IPS-15b (cell line): ENCODE data around the gene SERHL2.
"Not testable (repeated sequence)": the region's sequence is repeated elsewhere in the genome, so short reads cannot be mapped to it uniquely, and the experiment has no call there.

Experiments used
- H3K27me3 ChIP-seq: one replicate; pipeline ENCODE4 v1.6.1; 2013; ENCODE audit warnings: low read length; ENCODE audit not compliant: control insufficient read depth, insufficient read depth
- H3K36me3 ChIP-seq: one replicate; pipeline ENCODE4 v1.6.1; 2013; ENCODE audit warnings: low read length; ENCODE audit not compliant: control insufficient read depth, insufficient read depth
- H3K4me1 ChIP-seq: one replicate; pipeline ENCODE4 v1.6.1; 2013; ENCODE audit warnings: mild to moderate bottlenecking, low read length; ENCODE audit not compliant: control insufficient read depth, insufficient read depth
- H3K4me3 ChIP-seq: one replicate; pipeline ENCODE4 v1.5.1; 2013; ENCODE audit warnings: low read depth, low read length
- H3K9ac ChIP-seq: one replicate; pipeline ENCODE4 v1.6.1; 2013; ENCODE audit warnings: low read depth, mild to moderate bottlenecking, low read length
- H3K9me3 ChIP-seq: one replicate; pipeline ENCODE4 v1.6.1; 2013; ENCODE audit warnings: mild to moderate bottlenecking, low read length; ENCODE audit not compliant: control insufficient read depth, insufficient read depth

SERHL2 gene

DNA sequence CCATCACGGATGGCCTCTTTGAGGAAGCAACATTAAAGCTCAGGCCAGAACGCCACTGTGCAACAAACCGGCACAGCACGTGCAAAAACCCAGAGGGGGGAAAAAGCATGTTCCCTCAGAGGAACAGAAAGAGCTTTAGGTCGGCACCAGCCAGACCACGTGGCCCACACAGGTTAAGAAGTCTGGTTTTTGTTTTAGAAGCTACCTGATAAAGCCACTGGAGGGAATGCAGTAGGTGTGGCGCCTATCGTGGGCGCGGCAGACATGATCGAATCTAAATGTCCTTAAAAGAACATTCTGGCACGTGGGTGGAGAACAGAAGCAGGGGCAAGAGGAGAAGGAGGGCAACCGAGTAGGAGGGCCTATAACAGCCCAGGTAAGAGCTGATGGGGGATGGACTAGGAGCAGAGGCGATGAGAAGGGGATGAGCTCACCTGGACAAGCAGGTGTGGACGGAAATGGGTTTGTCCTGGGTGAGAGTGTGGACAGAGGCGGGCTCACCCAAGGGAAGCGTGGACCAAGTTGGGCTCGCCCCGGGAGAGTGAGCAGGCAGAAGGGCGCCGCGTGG is 27.5 kb downstream of the SERHL2 start:
- H3K27me3 ChIP-seq, H3K4me1 ChIP-seq, H3K9me3 ChIP-seq: not testable (repeated sequence)
- Histone ChIP-seq H3K9ac (peak overlapping the region; percentile 70), H3K36me3 (peaks cover 40% of the 10 kb centered on the region), H3K4me3 (peak overlapping the region; percentile 63)

DNA sequence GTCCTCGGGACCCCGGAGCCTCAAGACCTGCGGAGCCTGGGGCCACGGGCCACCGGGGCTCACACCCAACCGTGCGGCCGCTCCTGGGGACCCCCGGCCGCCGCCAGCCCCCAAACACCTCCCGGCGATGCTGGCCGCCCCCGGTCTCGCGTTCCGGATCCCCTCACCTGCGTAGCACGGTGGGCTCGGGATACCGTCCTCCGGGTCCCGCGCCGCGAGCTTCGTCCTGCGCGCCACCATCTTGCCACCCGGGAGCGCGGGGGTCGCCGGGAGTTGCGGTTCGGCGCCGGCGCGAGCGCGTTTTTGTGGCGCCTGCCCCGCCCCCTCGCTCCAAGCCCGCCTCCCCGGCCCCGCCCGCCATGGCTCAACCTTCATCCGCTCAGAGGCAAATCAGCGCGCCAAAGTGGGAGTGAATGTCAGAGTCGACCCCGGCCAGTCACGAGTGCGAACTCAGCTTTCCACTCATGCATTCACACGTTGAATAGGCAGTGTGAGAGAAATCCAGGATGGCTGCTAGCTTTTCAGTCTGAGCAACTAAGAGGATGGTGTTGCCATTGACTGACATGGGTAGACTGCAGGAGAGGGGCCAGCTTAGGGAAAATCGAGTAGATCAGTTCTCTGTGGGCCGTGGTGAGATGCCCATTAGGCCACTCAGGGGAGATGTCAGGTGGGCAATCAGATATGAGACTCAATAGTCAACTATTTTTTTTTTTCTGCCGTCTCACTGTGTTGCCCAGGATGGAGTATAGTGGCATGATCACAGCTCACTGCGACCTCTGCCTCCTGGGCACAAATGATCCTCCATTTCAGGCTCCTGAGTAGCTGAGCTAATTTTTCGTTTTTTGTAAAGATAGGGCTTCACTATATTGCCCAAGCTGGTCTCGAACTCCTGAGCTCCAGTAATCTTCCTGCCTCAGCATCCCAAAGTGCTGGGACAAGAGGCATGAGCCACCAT is 28.3 kb downstream of the SERHL2 start:
- Histone ChIP-seq H3K27me3 (no peaks in the 10 kb centered on the region), H3K4me1 (no peaks in the 10 kb centered on the region), H3K4me3 (peak overlapping the region; percentile 63), H3K9me3 (no peaks in the 10 kb centered on the region), H3K9ac (peak overlapping the region; percentile 70), H3K36me3 (peaks cover 44% of the 10 kb centered on the region)

DNA sequence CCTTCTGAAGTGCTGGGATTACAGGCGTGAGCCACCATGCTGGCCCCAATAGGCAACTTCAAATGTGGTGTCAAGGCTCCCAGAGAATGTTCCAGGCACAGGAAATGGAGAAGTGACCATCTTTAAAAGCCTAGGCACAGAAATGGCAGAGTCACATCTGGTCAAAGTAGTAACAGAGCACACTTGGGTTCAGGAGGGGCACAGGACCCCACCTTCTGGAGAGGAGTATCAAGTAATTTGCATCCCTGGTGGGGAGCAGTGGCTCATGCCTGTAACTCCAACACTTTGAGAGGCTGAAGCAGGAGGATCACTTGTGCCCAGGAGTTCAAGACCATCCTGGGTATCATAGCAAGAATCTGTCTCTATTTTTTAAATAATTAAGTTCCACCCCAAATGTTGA is 29.2 kb downstream of the SERHL2 start:
- H3K27me3 ChIP-seq = no peaks in the 10 kb centered on the region

DNA sequence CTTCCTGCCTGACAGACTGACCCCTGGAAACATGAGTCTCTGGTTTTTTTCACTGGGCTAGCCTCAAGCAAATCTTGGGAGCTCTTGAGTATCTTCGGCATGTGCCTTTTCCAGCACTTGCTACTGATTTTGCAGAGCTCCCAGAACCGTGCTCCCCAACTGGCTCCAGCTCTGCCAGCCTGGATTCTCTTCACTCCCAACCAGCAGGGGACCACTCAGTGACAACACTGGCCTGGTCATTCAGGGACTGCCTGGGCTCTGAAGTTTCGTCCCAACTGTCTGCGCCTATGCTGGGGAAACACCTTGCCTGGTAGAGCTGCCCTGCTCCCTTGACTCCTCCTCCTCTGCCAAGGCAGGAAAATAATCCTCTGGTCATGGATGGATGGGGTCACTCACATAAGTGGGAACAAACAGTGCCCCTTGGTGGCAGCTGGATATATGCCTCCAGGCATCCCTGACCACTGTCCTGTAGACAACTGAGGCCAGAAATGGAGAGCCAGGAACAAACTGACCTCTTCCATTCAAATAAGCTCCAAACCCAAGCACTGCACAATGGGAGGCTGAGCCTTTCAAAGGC is 30.7 kb downstream of the SERHL2 start:
- Histone ChIP-seq H3K36me3 (peaks cover 35% of the 10 kb centered on the region), H3K9ac (no peak overlapping the region), H3K27me3 (no peaks in the 10 kb centered on the region), H3K4me1 (no peaks in the 10 kb centered on the region), H3K9me3 (no peaks in the 10 kb centered on the region), H3K4me3 (no peak overlapping the region)

More for the DNA sequence above, 29.2 kb downstream of the SERHL2 start:
- Histone ChIP-seq H3K4me1 (no peaks in the 10 kb centered on the region), H3K9ac (no peak overlapping the region), H3K9me3 (no peaks in the 10 kb centered on the region), H3K36me3 (peaks cover 41% of the 10 kb centered on the region), H3K4me3 (no peak overlapping the region)

DNA sequence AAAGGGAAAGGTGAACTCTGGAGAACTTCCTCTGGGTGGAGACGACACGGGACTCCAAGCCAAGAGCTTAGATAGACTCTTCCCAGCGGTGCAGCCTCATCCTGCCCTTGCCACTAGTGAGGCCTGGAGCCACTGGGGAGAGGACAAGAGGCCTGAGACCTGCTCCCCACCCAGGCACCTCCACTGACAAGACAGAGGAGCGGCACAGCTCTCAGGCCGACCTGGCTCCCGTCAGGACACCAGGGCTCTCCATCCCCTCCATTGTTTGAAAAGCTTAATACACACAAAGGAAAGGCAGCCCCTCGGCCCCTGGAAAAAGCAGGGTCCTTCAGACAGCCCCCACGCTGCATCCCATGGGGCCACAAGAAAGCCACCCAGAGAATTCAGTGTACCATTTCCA is 31.3 kb downstream of the SERHL2 start:
- Histone ChIP-seq H3K4me3 (no peak overlapping the region), H3K36me3 (peaks cover 38% of the 10 kb centered on the region), H3K27me3 (no peaks in the 10 kb centered on the region), H3K9ac (no peak overlapping the region), H3K4me1 (no peaks in the 10 kb centered on the region), H3K9me3 (no peaks in the 10 kb centered on the region)

DNA sequence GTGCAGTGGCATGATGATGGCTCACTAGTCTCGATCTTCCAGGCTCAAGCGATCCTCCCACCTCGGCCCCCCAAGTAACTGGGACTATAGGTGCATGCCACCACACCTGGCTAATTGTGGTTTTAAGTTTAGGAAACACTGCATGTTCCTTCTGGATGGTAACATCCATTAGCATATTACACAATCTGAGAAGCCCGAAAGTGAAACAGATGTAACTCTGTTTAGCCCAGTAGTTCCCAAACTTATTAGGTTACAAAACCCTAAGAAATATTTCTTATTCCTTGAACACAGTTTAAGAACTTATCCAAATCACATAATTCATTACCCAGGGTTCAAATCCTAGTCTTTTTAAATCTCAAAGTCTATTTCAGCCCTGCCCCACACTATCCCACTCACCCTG is 32.6 kb downstream of the SERHL2 start:
- H3K36me3 ChIP-seq = peaks cover 40% of the 10 kb centered on the region
- no peaks in the 10 kb centered on the region for H3K27me3 ChIP-seq
- no peaks in the 10 kb centered on the region for H3K9me3 ChIP-seq
- no peak overlapping the region for H3K4me3 ChIP-seq
- no peaks in the 10 kb centered on the region for H3K4me1 ChIP-seq
- H3K9ac ChIP-seq = no peak overlapping the region

DNA sequence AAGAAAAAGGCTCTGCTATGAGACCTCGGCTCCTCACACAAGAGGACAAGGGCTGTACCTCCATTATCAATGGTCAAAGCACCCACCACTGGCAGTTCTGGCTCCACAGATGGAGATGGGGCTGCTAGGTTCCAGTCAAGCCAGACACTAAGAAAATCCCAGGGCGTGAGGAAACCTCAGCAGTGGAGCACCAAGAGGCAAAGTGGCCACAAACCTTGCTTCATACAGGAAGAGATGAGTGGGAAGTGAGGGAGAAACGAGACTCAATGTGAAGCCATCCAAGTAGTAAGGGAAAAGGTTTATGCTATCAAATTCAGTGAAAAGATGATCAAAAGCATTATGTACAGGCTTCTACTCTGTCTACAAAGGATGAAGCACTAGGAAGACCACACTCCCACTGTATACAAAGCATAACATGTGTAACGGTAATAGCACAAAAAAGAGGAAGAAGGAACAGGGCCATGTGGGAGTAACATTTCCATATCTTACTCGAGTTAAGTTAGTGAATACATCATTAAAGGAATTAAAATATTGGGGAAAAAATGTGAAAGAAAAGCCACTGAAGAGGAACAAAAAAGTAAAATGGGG is 33.9 kb downstream of the SERHL2 start:
- no peak overlapping the region for H3K9ac ChIP-seq
- no peak overlapping the region for H3K4me3 ChIP-seq
- no peaks in the 10 kb centered on the region for H3K27me3 ChIP-seq
- H3K4me1 ChIP-seq = no peaks in the 10 kb centered on the region
- peaks cover 41% of the 10 kb centered on the region for H3K36me3 ChIP-seq
- no peaks in the 10 kb centered on the region for H3K9me3 ChIP-seq

DNA sequence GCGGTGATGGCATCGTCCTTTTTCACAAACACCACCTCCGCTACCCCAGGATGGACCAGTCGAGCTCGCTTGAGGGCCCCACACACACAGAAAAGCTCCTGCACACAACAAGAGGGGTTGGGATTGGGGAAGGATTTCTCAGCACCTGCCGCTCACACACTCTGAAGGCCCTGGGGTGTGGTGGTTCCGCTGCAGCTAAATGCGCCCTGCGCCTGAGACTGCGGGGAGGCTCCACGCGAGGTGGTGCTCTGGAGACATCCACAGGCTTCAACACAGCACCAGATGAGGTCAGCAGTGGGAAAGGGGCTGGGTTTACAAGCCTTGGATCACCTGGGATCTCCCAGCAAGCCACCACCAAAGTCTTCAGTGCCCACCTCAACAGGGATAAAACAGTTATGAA is 38.2 kb downstream of the SERHL2 start:
- peaks cover 52% of the 10 kb centered on the region for H3K36me3 ChIP-seq
- no peaks in the 10 kb centered on the region for H3K4me1 ChIP-seq
- H3K9me3 ChIP-seq = no peaks in the 10 kb centered on the region
- no peaks in the 10 kb centered on the region for H3K27me3 ChIP-seq
- H3K9ac ChIP-seq = no peak overlapping the region
- H3K4me3 ChIP-seq = no peak overlapping the region

DNA sequence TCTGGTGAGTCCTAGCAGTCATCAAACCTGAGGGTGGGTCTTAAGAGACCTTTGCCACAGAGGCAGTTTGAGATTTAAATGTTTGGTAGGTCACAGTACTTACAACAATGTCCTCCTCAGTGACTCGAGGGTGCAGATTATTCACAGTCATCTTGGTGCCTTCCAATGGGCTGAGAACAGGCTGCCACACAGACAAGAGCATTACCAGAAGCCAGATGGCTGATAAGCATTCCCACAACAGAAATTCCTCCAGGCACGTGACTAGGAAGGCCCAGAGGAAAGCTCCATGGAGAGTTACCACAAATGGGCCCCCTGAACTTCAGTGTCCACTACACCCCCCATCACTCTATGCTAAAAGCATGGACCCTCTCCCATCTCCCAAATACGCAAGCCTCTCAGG is 41.7 kb downstream of the SERHL2 start:
- H3K4me3 ChIP-seq = no peak overlapping the region
- no peaks in the 10 kb centered on the region for H3K4me1 ChIP-seq
- no peaks in the 10 kb centered on the region for H3K9me3 ChIP-seq
- no peak overlapping the region for H3K9ac ChIP-seq
- no peaks in the 10 kb centered on the region for H3K27me3 ChIP-seq
- peaks cover 63% of the 10 kb centered on the region for H3K36me3 ChIP-seq

DNA sequence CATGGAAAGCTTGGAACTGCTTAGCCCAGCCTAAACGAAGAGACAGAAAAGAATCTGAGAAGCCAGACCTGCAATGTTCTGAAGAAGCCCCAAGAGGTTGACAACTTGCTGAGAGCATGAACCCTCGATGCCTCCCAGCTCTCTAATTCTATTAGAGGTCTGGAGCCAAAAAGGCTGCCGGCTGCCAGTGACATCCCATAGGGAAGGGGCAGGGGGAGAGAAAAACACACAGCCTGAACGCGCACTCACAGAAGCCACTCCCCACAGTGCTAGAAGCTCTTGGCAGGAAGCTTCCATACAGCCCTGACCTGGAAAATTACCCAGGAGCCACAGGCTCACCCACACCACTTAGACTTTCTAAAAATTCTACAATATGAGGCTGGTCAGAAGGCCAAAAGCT is 42.6 kb downstream of the SERHL2 start:
- peaks cover 65% of the 10 kb centered on the region for H3K36me3 ChIP-seq
- H3K4me3 ChIP-seq = no peak overlapping the region
- no peaks in the 10 kb centered on the region for H3K27me3 ChIP-seq
- H3K4me1 ChIP-seq = no peaks in the 10 kb centered on the region
- no peak overlapping the region for H3K9ac ChIP-seq
- no peaks in the 10 kb centered on the region for H3K9me3 ChIP-seq

DNA sequence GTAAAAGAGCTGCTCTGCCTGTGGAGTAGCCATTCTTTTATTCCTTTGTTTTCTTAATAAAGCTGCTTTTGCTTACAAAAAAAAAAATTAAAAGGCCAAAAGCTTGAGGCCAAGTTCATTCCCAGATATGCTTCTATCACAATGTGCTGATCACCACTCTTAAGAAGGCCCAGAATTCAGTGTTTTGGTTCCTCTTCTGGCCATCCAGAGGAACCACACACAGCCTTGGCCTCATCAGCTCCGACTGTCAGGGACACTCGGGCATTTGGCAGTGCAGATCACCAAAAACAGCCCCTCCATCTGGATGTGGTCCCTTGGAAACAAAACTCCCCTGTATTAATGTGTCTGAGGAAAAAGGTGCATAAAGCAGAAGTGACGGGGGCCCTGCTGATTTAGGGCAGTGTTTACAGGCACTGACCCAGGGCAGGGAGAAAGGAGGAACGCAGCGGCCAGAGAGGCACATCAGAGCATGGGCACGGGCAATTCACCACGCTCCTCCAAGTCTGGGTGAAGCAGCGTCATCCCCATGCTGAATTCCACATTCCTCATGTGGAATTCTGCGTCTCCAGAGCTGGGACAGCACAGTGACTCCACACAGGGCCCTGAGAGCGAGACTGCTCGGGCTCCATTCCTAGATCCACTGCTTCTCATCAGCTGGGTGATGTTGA is 43.2 kb downstream of the SERHL2 start:
- H3K9ac ChIP-seq = no peak overlapping the region
- no peak overlapping the region for H3K4me3 ChIP-seq
- no peaks in the 10 kb centered on the region for H3K27me3 ChIP-seq
- H3K9me3 ChIP-seq = no peaks in the 10 kb centered on the region
- H3K36me3 ChIP-seq = peaks cover 72% of the 10 kb centered on the region
- H3K4me1 ChIP-seq = no peaks in the 10 kb centered on the region
